T-cell (primary cell): Measurements from ENCODE around the gene OR51E1. TPM values are rescaled to one million over a fixed set of nuclear protein-coding genes. Genes with fewer than 3 reads are reported as not detected.

Source experiments
- ATAC-seq, 4 experiments: fragments of 200-7000 bp in 3 of 4; fragments of 150-1000 bp in 1 of 4; cut with Tn5 transposase; replicated peaks in 1 of 4; 1 replicate in 3 of 4; 2 replicates in 1 of 4; pipeline ENCODE4 v1.10.0; 2021; ENCODE audit warnings: moderate library complexity in 3 of 4, mild to moderate bottlenecking in 2 of 4, moderate number of reproducible peaks in 1 of 4
- CTCF ChIA-PET, 2 donors: fragments of 300-600 bp; sonication (Branson Sonifier 250); formaldehyde crosslinking; loops; one replicate each; lab custom pipeline; 2022; ENCODE audit warnings: antibody characterized with exemption in 2 of 2; lab: Charles Lee
- POLR2A ChIA-PET, 2 donors: fragments of 300-600 bp; sonication (Branson Sonifier 250); formaldehyde crosslinking; loops; one replicate each; lab custom pipeline; 2022; ENCODE audit warnings: antibody characterized with exemption in 2 of 2; lab: Charles Lee
- DNase-seq, 35 experiments: peaks; one replicate each; pipeline versions ENCODE4 v3.0.0 to v3.0.0-alpha.2; 2013 to 2023
- H3K27ac ChIP-seq: one replicate; pipeline ENCODE4 v1.5.1; 2013; ENCODE audit warnings: low read length
- H3K27me3 ChIP-seq, 2 experiments: replicated peaks in 1 of 2; 1 replicate in 1 of 2; 2 replicates in 1 of 2; pipeline versions ENCODE4 v1.6.1 to v1.7.0; 2013; ENCODE audit warnings: low read length in 1 of 2, mixed read lengths in 1 of 2; ENCODE audit not compliant: control insufficient read depth in 2 of 2, insufficient read depth in 2 of 2; ENCODE audit errors: extremely low read depth in 1 of 2
- H3K36me3 ChIP-seq, 2 donors: 1 replicate in 1 of 2; 2 replicates in 1 of 2; pipeline versions ENCODE4 v1.6.1 to v1.7.0; 2013; ENCODE audit warnings: low read length in 1 of 2; ENCODE audit not compliant: control insufficient read depth in 2 of 2, insufficient read depth in 1 of 2; ENCODE audit errors: extremely low read depth in 1 of 2
- H3K4me1 ChIP-seq, 2 experiments: 1 replicate in 1 of 2; 2 replicates in 1 of 2; pipeline versions ENCODE4 v1.6.1 to v1.7.0; 2013; ENCODE audit warnings: low read length in 2 of 2, mixed read lengths in 1 of 2; ENCODE audit not compliant: insufficient read depth in 2 of 2, control insufficient read depth in 1 of 2; ENCODE audit errors: extremely low read depth in 1 of 2
- H3K4me3 ChIP-seq, 2 donors: 1 replicate in 1 of 2; 2 replicates in 1 of 2; pipeline versions ENCODE4 v1.5.1 to v1.7.0; 2013; ENCODE audit warnings: mild to moderate bottlenecking in 2 of 2, low read length in 1 of 2, moderate library complexity in 1 of 2; ENCODE audit not compliant: control insufficient read depth in 1 of 2; ENCODE audit errors: extremely low read depth in 1 of 2
- H3K9me3 ChIP-seq: 2 replicates; pipeline ENCODE4 v1.7.0; 2013
- H3K27ac Mint-ChIP-seq, 2 donors: one replicate each; pipeline ENCODE4 v1.8.0; 2020 to 2021; ENCODE audit warnings: mild to moderate bottlenecking in 2 of 2, mixed read lengths in 2 of 2
- H3K27me3 Mint-ChIP-seq, 2 donors: one replicate each; pipeline ENCODE4 v1.8.0; 2021 to 2022; ENCODE audit warnings: mixed read lengths in 2 of 2
- H3K36me3 Mint-ChIP-seq: one replicate; pipeline ENCODE4 v1.8.0; 2021; ENCODE audit warnings: mixed read lengths
- H3K4me1 Mint-ChIP-seq, 3 donors: one replicate each; pipeline ENCODE4 v1.8.0; 2020 to 2022; ENCODE audit warnings: mixed read lengths in 3 of 3, mild to moderate bottlenecking in 1 of 3
- H3K4me3 Mint-ChIP-seq, 3 donors: one replicate each; pipeline ENCODE4 v1.8.0; 2020 to 2022; ENCODE audit warnings: mild to moderate bottlenecking in 3 of 3, mixed read lengths in 3 of 3, moderate library complexity in 3 of 3
- H3K9me3 Mint-ChIP-seq, 3 donors: one replicate each; pipeline ENCODE4 v1.8.0; 2020 to 2022; ENCODE audit warnings: mixed read lengths in 3 of 3
- WGBS: methylation state at CpG from one replicate; pipeline ENCODE4 v1.1.5; 2013; ENCODE audit warnings: missing lambda C conversion rate; ENCODE audit not compliant: insufficient coverage; 5-methylcytosine and 5-hydroxymethylcytosine counted together
- total RNA-seq, 35 experiments: library from RNA in 6 of 35; stranded (reverse) in 6 of 35; fragments of 120-200 nt in 1 of 35; gene quantifications; one replicate each; pipeline versions ENCODE4 v1.2.1 to v1.2.4 and lab custom pipeline; 2013 to 2026

Gene OR51E1
- total RNA-seq, 5 donors from 2014 or later (not counting 1 experiment from before 2014, with no cell fraction given), result not detected

- whole genome bisulfite sequencing, result no CpG with 5 or more reads among the region's 3 CpGs
- H3K27me3 Mint-ChIP-seq, result peaks cover 8 to 32% of the 10 kb centered on the region in 2 donors
- Histone ChIP-seq H3K4me1 (no peaks in the 10 kb centered on the region), H3K27ac (no peak overlapping the region), H3K4me3 (no peak overlapping the region), H3K36me3 (no peaks in the 10 kb centered on the region), H3K27me3 (no peaks in the 10 kb centered on the region), H3K9me3 (no peaks in the 10 kb centered on the region)
- ATAC-seq (no peak), DNase-seq (no peak)
- CTCF ChIA-PET, result no interaction called here
- POLR2A ChIA-PET, result no interaction called here
- no peaks in the 10 kb centered on the region for H3K4me1 Mint-ChIP-seq
- no peak overlapping the region for H3K4me3 Mint-ChIP-seq
- no peaks in the 10 kb centered on the region for H3K9me3 Mint-ChIP-seq
- no peak overlapping the region for H3K27ac Mint-ChIP-seq
- no peaks in the 10 kb centered on the region for H3K36me3 Mint-ChIP-seq
These were observed 36.6 kb downstream of the OR51E1 start for GRCh38 chr11:4680341-4680740.

- ATAC-seq, result no peak
- Histone ChIP-seq H3K4me1 (no peaks in the 10 kb centered on the region), H3K9me3 (no peaks in the 10 kb centered on the region), H3K4me3 (no peak overlapping the region), H3K36me3 (no peaks in the 10 kb centered on the region), H3K27me3 (no peaks in the 10 kb centered on the region), H3K27ac (no peak overlapping the region)
- no peak for DNase-seq
- H3K4me3 Mint-ChIP-seq, result no peak overlapping the region
- peaks cover 0 to 21% of the 10 kb centered on the region in 2 donors for H3K27me3 Mint-ChIP-seq
- no peaks in the 10 kb centered on the region for H3K36me3 Mint-ChIP-seq
- H3K4me1 Mint-ChIP-seq, result no peaks in the 10 kb centered on the region
- H3K9me3 Mint-ChIP-seq, result no peaks in the 10 kb centered on the region
- POLR2A ChIA-PET, result interaction anchor here in 1 of 2 donors (0.7 kb wide), 1 partner anchor 9 kb away, joined by 3 read pairs; no protein-coding TSS in a partner anchor
- WGBS, result no CpG with 5 or more reads among the region's 2 CpGs
- CTCF ChIA-PET, result no interaction called here
- no peak overlapping the region for H3K27ac Mint-ChIP-seq
These were observed 39.0 kb downstream of the OR51E1 start for GRCh38 chr11:4682623-4683419.

GRCh38 chr11:4684631-4685285 is 41.0 kb downstream of the OR51E1 start:
- Mint-ChIP-seq H3K27me3 (peaks cover 0 to 12% of the 10 kb centered on the region in 2 donors), H3K36me3 (no peaks in the 10 kb centered on the region), H3K4me1 (no peaks in the 10 kb centered on the region), H3K27ac (no peak overlapping the region), H3K9me3 (no peaks in the 10 kb centered on the region), H3K4me3 (no peak overlapping the region)
- 76% methylated on average over 3 of the region's 3 CpGs for WGBS
- ATAC-seq, result no peak
- POLR2A ChIA-PET, result no interaction called here
- H3K36me3 ChIP-seq, result no peaks in the 10 kb centered on the region
- H3K4me1 ChIP-seq, result no peaks in the 10 kb centered on the region
- no peak overlapping the region for H3K4me3 ChIP-seq
- H3K9me3 ChIP-seq, result no peaks in the 10 kb centered on the region
- CTCF ChIA-PET, result no interaction called here
- DNase-seq, result no peak
- no peak overlapping the region for H3K27ac ChIP-seq
- H3K27me3 ChIP-seq, result no peaks in the 10 kb centered on the region

DNA sequence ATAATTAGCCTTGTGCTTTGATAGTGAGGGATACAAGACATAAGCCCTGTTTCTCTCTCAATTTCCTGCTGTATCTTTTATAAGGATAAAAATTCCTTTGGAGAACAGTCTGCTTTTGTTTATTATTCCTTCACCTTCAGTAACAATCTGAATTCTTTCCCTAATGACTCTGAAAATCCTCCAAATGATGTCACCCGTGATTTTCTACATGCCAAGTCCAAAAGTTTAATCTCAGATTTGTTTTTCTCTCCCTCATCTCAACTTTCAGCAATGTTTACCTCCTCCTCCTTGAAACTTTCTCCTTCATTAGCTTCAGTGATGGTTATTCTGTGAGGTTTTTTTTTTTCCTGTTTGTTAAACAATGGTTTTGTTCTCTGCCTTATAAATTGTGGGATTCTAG is 51.7 kb downstream of the OR51E1 start:
- Histone ChIP-seq H3K4me3 (no peak overlapping the region), H3K9me3 (no peaks in the 10 kb centered on the region), H3K27me3 (no peaks in the 10 kb centered on the region), H3K36me3 (no peaks in the 10 kb centered on the region), H3K27ac (no peak overlapping the region), H3K4me1 (no peaks in the 10 kb centered on the region)
- ATAC-seq (no peak), DNase-seq (no peak)
- Mint-ChIP-seq H3K4me1 (no peaks in the 10 kb centered on the region), H3K4me3 (no peak overlapping the region), H3K27me3 (peaks cover 1 to 17% of the 10 kb centered on the region in 2 donors), H3K36me3 (no peaks in the 10 kb centered on the region), H3K27ac (no peak overlapping the region), H3K9me3 (no peaks in the 10 kb centered on the region)
- CTCF ChIA-PET, result no interaction called here
- WGBS, result no CpG with 5 or more reads among the region's 1 CpG
- POLR2A ChIA-PET, result no interaction called here

- Histone ChIP-seq H3K36me3 (no peaks in the 10 kb centered on the region), H3K9me3 (no peaks in the 10 kb centered on the region), H3K27me3 (no peaks in the 10 kb centered on the region), H3K4me1 (no peaks in the 10 kb centered on the region), H3K4me3 (no peak within 1 kb of the TSS), H3K27ac (no peak within 1 kb of the TSS)
- DNase-seq, result no peak
- H3K4me3 Mint-ChIP-seq, result no peak within 1 kb of the TSS
- no peaks in the 10 kb centered on the region for H3K36me3 Mint-ChIP-seq
- no peak for ATAC-seq
- H3K27me3 Mint-ChIP-seq, result peaks cover 1 to 8% of the 10 kb centered on the region in 2 donors
- WGBS, result no CpG with 5 or more reads among the region's 3 CpGs
- no peak within 1 kb of the TSS for H3K27ac Mint-ChIP-seq
- CTCF ChIA-PET, result no interaction called here
- POLR2A ChIA-PET, result no interaction called here
- H3K9me3 Mint-ChIP-seq, result no peaks in the 10 kb centered on the region
- H3K4me1 Mint-ChIP-seq, result no peaks in the 10 kb centered on the region
These were observed 53.8 kb downstream of the OR51E1 start, which contains the start of gene OR51E2 for GRCh38 chr11:4697585-4697984. Gene OR51E2, minus strand, starts transcription at chr11:4697853. Its CDS starts 15,142 bp downstream, at chr11:4682711.

- Histone ChIP-seq H3K27me3 (no peaks in the 10 kb centered on the region), H3K4me1 (no peaks in the 10 kb centered on the region), H3K36me3 (no peaks in the 10 kb centered on the region), H3K9me3 (no peaks in the 10 kb centered on the region), H3K27ac (no peak overlapping the region), H3K4me3 (no peak overlapping the region)
- H3K9me3 Mint-ChIP-seq, result no peaks in the 10 kb centered on the region
- H3K4me1 Mint-ChIP-seq, result no peaks in the 10 kb centered on the region
- H3K4me3 Mint-ChIP-seq, result no peak overlapping the region
- ChIA-PET POLR2A (no interaction called here), CTCF (no interaction called here)
- no peak for DNase-seq
- no peak overlapping the region for H3K27ac Mint-ChIP-seq
- no peak for ATAC-seq
- H3K27me3 Mint-ChIP-seq, result peaks cover 1 to 10% of the 10 kb centered on the region in 2 donors
- no peaks in the 10 kb centered on the region for H3K36me3 Mint-ChIP-seq
- WGBS, result no CpG with 5 or more reads among the region's 3 CpGs
These were observed 56.1 kb downstream of the OR51E1 start for GRCh38 chr11:4699697-4700435.
